Spleen (tissue), 11 donors: ENCODE measurements around the gene ATP10D. TPM values are rescaled to one million over a fixed set of nuclear protein-coding genes. Genes with fewer than 3 reads are reported as not detected.

Experiments
- DNase-seq: peaks from one replicate; pipeline ENCODE4 v3.0.0-alpha.2; 2020
- H3K27ac ChIP-seq, 8 donors: fragments of 200-600 bp; sonication (generic) in 7 of 8; 1 replicate in 4 of 8; 2 replicates in 4 of 8; pipeline versions ENCODE4 v1.5.0 to v1.8.0; 2016 to 2021; ENCODE audit warnings: inconsistent platforms in 4 of 8, mild to moderate bottlenecking in 4 of 8, moderate library complexity in 1 of 8
- H3K27me3 ChIP-seq, 7 donors: fragments of 200-600 bp; sonication (generic) in 6 of 7; replicated peaks in 1 of 7; 1 replicate in 4 of 7; 2 replicates in 3 of 7; pipeline versions ENCODE4 v1.5.0 to v1.8.0; 2016 to 2021; ENCODE audit warnings: inconsistent platforms in 3 of 7, mild to moderate bottlenecking in 1 of 7
- H3K36me3 ChIP-seq, 6 donors: fragments of 200-600 bp; sonication (generic) in 5 of 6; 1 replicate in 4 of 6; 2 replicates in 2 of 6; pipeline versions ENCODE4 v1.5.0 to v1.8.0; 2016 to 2021; ENCODE audit warnings: inconsistent platforms in 2 of 6
- H3K4me1 ChIP-seq, 6 donors: fragments of 200-600 bp; sonication (generic) in 5 of 6; 1 replicate in 3 of 6; 2 replicates in 3 of 6; pipeline versions ENCODE4 v1.5.0 to v1.8.0; 2016 to 2021; ENCODE audit warnings: inconsistent platforms in 3 of 6
- H3K4me3 ChIP-seq, 8 donors: fragments of 200-600 bp; sonication (generic) in 7 of 8; 1 replicate in 4 of 8; 2 replicates in 4 of 8; pipeline versions ENCODE4 v1.5.0 to v1.8.0; 2016 to 2021; ENCODE audit warnings: inconsistent platforms in 4 of 8, mild to moderate bottlenecking in 4 of 8, moderate library complexity in 2 of 8
- H3K9me3 ChIP-seq, 8 donors: fragments of 200-600 bp; sonication (generic) in 7 of 8; 1 replicate in 4 of 8; 2 replicates in 4 of 8; pipeline versions ENCODE4 v1.5.0 to v1.8.0; 2016 to 2021; ENCODE audit warnings: inconsistent platforms in 4 of 8
- CTCF ChIP-seq, 11 experiments: fragments of 200-600 bp in 7 of 11; fragments of 450-650 bp in 4 of 11; sonication (generic) in 4 of 11; IDR thresholded peaks in 8 of 11; conservative IDR thresholded peaks in 3 of 11; 1 replicate in 7 of 11; 2 replicates in 4 of 11; pipeline versions ENCODE4 v1.4.0 to v1.8.0; 2016 to 2021; ENCODE audit warnings: antibody characterized with exemption in 11 of 11, inconsistent platforms in 4 of 11, mild to moderate bottlenecking in 1 of 11
- POLR2A ChIP-seq, 3 donors: fragments of 450-650 bp; IDR thresholded peaks; one replicate each; pipeline ENCODE4 v1.5.1; 2017; ENCODE audit warnings: antibody characterized with exemption in 3 of 3, mild to moderate bottlenecking in 1 of 3
- POLR2AphosphoS5 ChIP-seq, 3 donors: sonication (generic); formaldehyde crosslinking; IDR thresholded peaks; one replicate each; pipeline ENCODE4 v1.5.1; 2017; ENCODE audit warnings: antibody characterized with exemption in 3 of 3
- WGBS, 5 donors: extraction: QIAGEN DNeasy Blood & Tissue Kit in 3 of 5; methylation state at CpG; one replicate each; pipeline versions ENCODE4 v1.1.5 to v1.1.7; 2013 to 2018; 5-methylcytosine and 5-hydroxymethylcytosine counted together
- intact Hi-C: fragments of 100-400 bp; cut with DNase I; formaldehyde crosslinking; loops from one replicate; pipeline ENCODE4 v1.15.0; 2023; ENCODE audit warnings: low total_unique reads
- polyA plus RNA-seq, 3 donors: library from polyadenylated mRNA; stranded (reverse); fragments of 200-250 nt; gene quantifications; one replicate each; pipeline ENCODE4 v1.2.1, GENCODE V29; 2013
- total RNA-seq, 7 donors: library from RNA; depleted of rRNA in 3 of 7; stranded (reverse); fragments of >200 nt in 3 of 7; fragmentation: NEBNext Ultra II Directional in 4 of 7; extraction: Animal tissue kit (Norgen Biotek cat#: 25700) in 4 of 7; gene quantifications; one replicate each; pipeline versions ENCODE4 v1.1.0 to v1.2.1, GENCODE V29; 2016 to 2021
- donor health status: healthy with polysubstance abuse.
- donor health status: DM: no; HTN: no; CAD: no; lungs with moderate emphysema.
- donor health status: DM: no; HTN: no; CAD: no.
- donor health status: Bipolar disorder and iron deficiency.
- donor health status: healthy.
- donor health status: DM: no; HTN: no; CAD: no.
- donor health status: DM: yes; HTN: yes; CAD: no.

The ATP10D gene
- total and polyA plus RNA-seq, 10 donors: 4.6 to 79.1 (median 51.2) TPM

- intact Hi-C loops: no loop called here
- H3K9me3 ChIP-seq: peaks cover 0 to 4% (median 0%) of the 10 kb centered on the region in 8 donors
- 46 to 66% (median 55%) methylated on average over 3 of the region's 3 CpGs for WGBS, 5 donors
- H3K4me1 ChIP-seq: peaks cover 25 to 93% (median 62%) of the 10 kb centered on the region in 6 donors
- no peak for DNase-seq
- TF ChIP-seq POLR2AphosphoS5 (IDR thresholded peaks at IDR 0.05) (no peak), POLR2A (IDR thresholded peaks at IDR 0.05) (no peak)
- H3K36me3 ChIP-seq: no peaks in the 10 kb centered on the region
- no peaks in the 10 kb centered on the region for H3K27me3 ChIP-seq
- H3K27ac ChIP-seq: peak overlapping the region in 2 of 8 donors; percentile 31 to 52
- no peak overlapping the region for H3K4me3 ChIP-seq
Observed at GRCh38 chr4:47488706-47489105, 3.6 kb downstream of the ATP10D start.

GRCh38 chr4:47490550-47490949 lies 5.5 kb downstream of the ATP10D start:
- Histone ChIP-seq H3K27ac (peak overlapping the region in 3 of 8 donors; percentile 22 to 52 (median 28)), H3K4me1 (peaks cover 17 to 95% (median 55%) of the 10 kb centered on the region in 6 donors), H3K9me3 (peaks cover 0 to 4% (median 0%) of the 10 kb centered on the region in 8 donors), H3K27me3 (no peaks in the 10 kb centered on the region), H3K36me3 (no peaks in the 10 kb centered on the region), H3K4me3 (peak overlapping the region in 1 of 8 donors; percentile 15)
- DNase-seq: no peak
- TF ChIP-seq POLR2A (IDR thresholded peaks at IDR 0.05) (no peak), CTCF (IDR thresholded peaks at IDR 0.05 in 8 of 11, conservative IDR thresholded peaks at IDR 0.05 in 3 of 11) (peak in 8 of 11 experiments; percentile 31 to 61 (median 48))
- WGBS, 5 donors: 74 to 88% (median 84%) methylated on average over 4 of the region's 4 CpGs
- intact Hi-C loops: no loop called here

DNA sequence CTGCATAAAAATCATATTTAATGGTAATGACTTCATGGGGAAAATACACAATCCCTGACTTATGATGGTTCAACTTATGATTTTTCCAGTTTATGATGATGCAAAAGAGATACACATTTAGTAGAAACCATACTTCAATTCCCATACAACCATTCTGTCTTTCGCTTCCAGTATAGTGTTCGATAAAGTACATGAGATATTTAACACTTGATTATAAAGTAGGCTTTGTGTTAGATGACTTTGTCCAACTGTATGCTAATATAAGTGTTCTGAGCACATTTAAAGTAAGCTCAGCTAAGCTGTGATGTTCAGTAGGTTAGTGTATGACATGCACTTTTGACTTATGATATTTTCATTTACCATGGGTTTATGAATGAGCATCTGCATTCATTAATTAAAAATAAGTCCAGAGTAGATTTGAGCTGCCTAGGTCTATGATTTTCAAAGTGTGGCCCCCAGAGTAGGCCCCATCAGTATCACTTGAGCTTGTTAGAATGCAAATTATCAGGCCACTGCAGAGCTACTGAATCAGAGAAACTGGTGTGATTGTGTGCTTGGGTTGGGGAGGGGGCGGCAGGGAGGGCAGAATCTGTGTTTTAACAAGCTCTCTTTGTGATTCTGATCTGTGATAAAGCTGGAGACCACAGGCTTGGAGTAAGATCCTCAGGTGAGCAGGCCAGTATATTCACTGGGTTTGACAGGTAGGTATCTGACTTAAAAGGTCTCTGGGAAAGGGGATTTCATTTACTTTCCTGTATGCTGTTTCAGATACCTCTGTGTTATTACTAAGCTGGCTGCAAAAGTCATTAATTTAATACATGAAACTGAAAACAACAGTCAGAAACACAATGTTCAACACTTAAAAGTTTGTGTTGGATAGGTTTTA lies 8.4 kb downstream of the ATP10D start:
- TF ChIP-seq CTCF (IDR thresholded peaks at IDR 0.05 in 8 of 11, conservative IDR thresholded peaks at IDR 0.05 in 3 of 11) (no peak), POLR2AphosphoS5 (IDR thresholded peaks at IDR 0.05) (no peak), POLR2A (IDR thresholded peaks at IDR 0.05) (no peak)
- intact Hi-C loops: no loop called here
- 83 to 90% (median 88%) methylated on average over 3 of the region's 3 CpGs for WGBS, 5 donors
- no peak for DNase-seq
- H3K27ac ChIP-seq: peak overlapping the region in 3 of 8 donors; percentile 20 to 65 (median 45)
- H3K36me3 ChIP-seq: no peaks in the 10 kb centered on the region
- H3K9me3 ChIP-seq: peaks cover 0 to 4% (median 0%) of the 10 kb centered on the region in 8 donors
- peak overlapping the region in 1 of 8 donors; percentile 7 for H3K4me3 ChIP-seq
- no peaks in the 10 kb centered on the region for H3K27me3 ChIP-seq
- H3K4me1 ChIP-seq: peaks cover 17 to 77% (median 43%) of the 10 kb centered on the region in 6 donors

DNA sequence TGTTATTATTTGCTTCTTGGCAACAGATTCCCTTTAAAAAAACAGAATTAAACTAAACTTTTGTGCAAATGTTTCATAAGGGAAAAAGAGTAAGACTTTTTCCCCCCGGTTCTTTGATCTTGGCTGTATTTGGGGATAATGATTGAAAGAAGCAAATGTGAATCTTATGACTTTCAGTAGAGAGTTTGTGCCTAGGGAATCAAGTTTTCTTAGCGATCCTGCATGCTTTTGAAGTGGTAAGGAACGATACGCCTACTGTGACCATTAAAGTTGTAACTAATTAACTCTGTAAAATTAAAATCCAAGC lies 9.0 kb downstream of the ATP10D start:
- WGBS, 5 donors: 56 to 64% (median 58%) methylated on average over 4 of the region's 4 CpGs
- no peaks in the 10 kb centered on the region for H3K9me3 ChIP-seq
- TF ChIP-seq CTCF (IDR thresholded peaks at IDR 0.05 in 8 of 11, conservative IDR thresholded peaks at IDR 0.05 in 3 of 11) (no peak), POLR2A (IDR thresholded peaks at IDR 0.05) (no peak), POLR2AphosphoS5 (IDR thresholded peaks at IDR 0.05) (no peak)
- no peaks in the 10 kb centered on the region for H3K27me3 ChIP-seq
- H3K27ac ChIP-seq: peak overlapping the region in 3 of 8 donors; percentile 20 to 65 (median 45)
- H3K4me1 ChIP-seq: peaks cover 13 to 77% (median 48%) of the 10 kb centered on the region in 6 donors
- intact Hi-C loops: no loop called here
- H3K36me3 ChIP-seq: no peaks in the 10 kb centered on the region
- DNase-seq: no peak
- H3K4me3 ChIP-seq: peak overlapping the region in 1 of 8 donors; percentile 7
